HG03442 (cell line): ENCODE measurements around the gene LDB1.
A peak's percentile ranks its signal among the peaks of the same experiment; 100 is the strongest.

Experiments used
- ATAC-seq: cut with Tn5 transposase; IDR thresholded peaks from one replicate; pipeline ENCODE4 v1.9.1; 2021; ENCODE audit warnings: mild to moderate bottlenecking, moderate library complexity; ENCODE audit not compliant: unreplicated experiment

Gene LDB1

GRCh38 chr10:102113956-102114857, 6.0 kb downstream of the LDB1 start:
- peak; percentile 3 for ATAC-seq

GRCh38 chr10:102113261-102113955, 6.8 kb downstream of the LDB1 start:
- no peak for ATAC-seq

- no peak for ATAC-seq
Measured at GRCh38 chr10:102112210-102112817, 7.9 kb downstream of the LDB1 start.

GRCh38 chr10:102111276-102111675, 8.9 kb downstream of the LDB1 start:
- no peak for ATAC-seq

GRCh38 chr10:102109166-102110116, 10.7 kb downstream of the LDB1 start:
- ATAC-seq, result no peak

- ATAC-seq, result no peak
Measured at GRCh38 chr10:102106998-102107397, 13.2 kb downstream of the LDB1 start.

- no peak for ATAC-seq
Measured at GRCh38 chr10:102102421-102102820, 17.7 kb downstream of the LDB1 start.

GRCh38 chr10:102101152-102101551, 19.0 kb downstream of the LDB1 start:
- no peak for ATAC-seq

- ATAC-seq, result no peak
Measured at GRCh38 chr10:102096449-102096848, 23.7 kb downstream of the LDB1 start.

- no peak for ATAC-seq
Measured at GRCh38 chr10:102090772-102091171, 29.4 kb downstream of the LDB1 start.

GRCh38 chr10:102086196-102086595, 34.0 kb downstream of the LDB1 start:
- ATAC-seq, result no peak

GRCh38 chr10:102085336-102085735, 34.8 kb downstream of the LDB1 start:
- no peak for ATAC-seq

- no peak for ATAC-seq
Measured at GRCh38 chr10:102083541-102083940, 36.6 kb downstream of the LDB1 start.

GRCh38 chr10:102072673-102073527, 47.3 kb downstream of the LDB1 start:
- peak; percentile 47 for ATAC-seq

GRCh38 chr10:102069071-102069470, 51.1 kb downstream of the LDB1 start:
- no peak for ATAC-seq

- no peak for ATAC-seq
Measured at GRCh38 chr10:102068216-102068615, 52.0 kb downstream of the LDB1 start.

GRCh38 chr10:102067091-102067916, 52.9 kb downstream of the LDB1 start:
- ATAC-seq, result no peak

GRCh38 chr10:102066399-102067088, 53.6 kb downstream of the LDB1 start:
- no peak for ATAC-seq
